Lower leg skin (tissue), 4 donors: ENCODE results near the gene RGPD3. TPM values are rescaled to one million over a fixed set of nuclear protein-coding genes. Genes with fewer than 3 reads are reported as not detected.

Experiments
- DNase-seq, 2 donors: peaks; one replicate each; pipeline ENCODE4 v3.0.0-alpha.2; 2019; ENCODE audit warnings: low spot score in 2 of 2
- H3K4me3 ChIP-seq: fragments of 200-600 bp; sonication (generic); 2 replicates; pipeline ENCODE4 v1.5.1; 2017; ENCODE audit warnings: mild to moderate bottlenecking, low read depth; ENCODE audit not compliant: poor library complexity, severe bottlenecking
- CTCF ChIP-seq, 3 donors: fragments of 450-650 bp; IDR thresholded peaks; one replicate each; pipeline ENCODE4 v1.5.1; 2016; ENCODE audit warnings: antibody characterized with exemption in 3 of 3, mild to moderate bottlenecking in 3 of 3, moderate library complexity in 2 of 3
- POLR2A ChIP-seq, 2 donors: fragments of 450-650 bp; IDR thresholded peaks; one replicate each; pipeline ENCODE4 v1.6.1; 2016 to 2017; ENCODE audit warnings: antibody characterized with exemption in 2 of 2, mild to moderate bottlenecking in 1 of 2, moderate library complexity in 1 of 2
- WGBS, 2 donors: methylation state at CpG; one replicate each; pipeline ENCODE4 v1.1.5; 2018; 5-methylcytosine and 5-hydroxymethylcytosine counted together
- intact Hi-C: fragments of 100-400 bp; cut with DNase I; formaldehyde crosslinking; loops from one replicate; pipeline ENCODE4 v1.15.0; 2023; ENCODE audit warnings: low total_unique reads
- total RNA-seq, 4 donors: library from RNA; depleted of rRNA; stranded (reverse); fragments of >200 nt; gene quantifications; one replicate each; pipeline ENCODE4 v1.1.0, GENCODE V29; 2016

The RGPD3 gene
- total RNA-seq, 4 donors from 2014 or later, result 0.20 to 0.65 (median 0.31) TPM

DNA sequence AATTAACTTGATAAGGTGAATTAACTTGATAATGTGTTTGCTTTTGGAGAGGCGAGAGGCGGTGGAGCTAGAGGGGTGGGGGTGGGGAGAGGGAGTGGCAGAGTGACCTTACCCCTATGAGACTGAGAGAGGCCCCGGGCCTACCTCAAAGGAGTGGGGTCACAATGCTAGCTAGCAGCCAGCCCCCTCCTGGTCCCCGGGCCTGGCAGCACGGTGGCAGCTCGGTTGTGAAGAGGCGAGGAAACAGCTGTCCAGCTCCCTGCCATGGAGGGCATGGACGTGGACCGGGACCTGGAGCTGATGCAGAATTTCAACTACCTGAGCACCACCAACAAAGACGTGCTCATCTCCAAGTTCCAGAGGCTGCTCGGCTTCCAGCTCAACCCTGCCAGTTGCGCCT lies 123.9 kb downstream of the RGPD3 start:
- DNase-seq, result no peak
- WGBS, 2 donors, result 93 to 96% methylated on average over 8 to 12 of the region's 12 CpGs
- no peak overlapping the region for H3K4me3 ChIP-seq
- TF ChIP-seq CTCF (IDR thresholded peaks at IDR 0.05) (no peak), POLR2A (IDR thresholded peaks at IDR 0.05) (no peak)
- intact Hi-C loops, result no loop called here

- intact Hi-C loops, result no loop called here
- no peak for DNase-seq
- 93% methylated on average over 16 of the region's 16 CpGs for WGBS, 2 donors
- H3K4me3 ChIP-seq, result no peak overlapping the region
- no peak for TF ChIP-seq POLR2A (IDR thresholded peaks at IDR 0.05)
- TF ChIP-seq CTCF (IDR thresholded peaks at IDR 0.05), result no peak
Measured at GRCh38 chr2:106343274-106343673, 124.9 kb downstream of the RGPD3 start.

DNA sequence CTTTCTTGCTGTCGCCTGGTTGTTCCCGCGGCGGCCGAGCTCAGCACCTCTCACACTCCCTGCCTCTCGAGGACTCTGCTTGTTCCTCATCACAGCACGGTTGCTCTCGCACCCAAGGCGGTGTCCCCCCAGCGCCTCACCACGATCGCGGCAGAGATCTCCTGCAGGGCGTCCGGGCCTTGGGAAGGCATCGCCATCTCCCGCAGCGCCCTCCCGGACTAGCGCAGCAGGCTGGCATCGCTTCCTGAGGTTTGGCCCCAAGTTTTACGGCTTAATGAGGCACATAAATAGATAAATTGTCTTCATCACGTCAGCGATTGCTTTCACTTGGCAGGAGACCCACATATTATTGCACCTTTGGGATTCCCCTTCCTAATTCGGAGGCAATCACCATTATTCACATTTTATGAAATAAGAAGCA lies 125.4 kb downstream of the RGPD3 start:
- H3K4me3 ChIP-seq, result no peak overlapping the region
- intact Hi-C loops, result no loop called here
- no peak for TF ChIP-seq POLR2A (IDR thresholded peaks at IDR 0.05)
- TF ChIP-seq CTCF (IDR thresholded peaks at IDR 0.05), result no peak
- 60 to 79% methylated on average over 25 of the region's 25 CpGs for WGBS, 2 donors
- DNase-seq, result no peak

- no peak for TF ChIP-seq POLR2A (IDR thresholded peaks at IDR 0.05)
- TF ChIP-seq CTCF (IDR thresholded peaks at IDR 0.05), result no peak
- 92 to 96% methylated on average over 5 of the region's 5 CpGs for WGBS, 2 donors
- no peak for DNase-seq
- intact Hi-C loops, result no loop called here
- no peak overlapping the region for H3K4me3 ChIP-seq
Measured at GRCh38 chr2:106341666-106342065, 126.5 kb downstream of the RGPD3 start.

Other genes with a start within 250 kb of the RGPD3 start
- gene CD8B2, start 19.0 kb upstream of the RGPD3 start, total RNA-seq, result under 1 TPM in 2 of 4 donors, not detected in 2; 0.13 to 0.17 TPM